ENCODE data around the gene FKRP.

FKRP gene

GRCh38 chr19:46782355-46783019 lies 36.6 kb downstream of the FKRP start:
- Histone ChIP-seq H3K9me3 (ENCODE audit: control insufficient read depth, insufficient read depth, low read length) (no peaks in the 10 kb centered on the region), H3K4me1 (ENCODE audit: control insufficient read depth, insufficient read depth, low read length) (peaks cover 13% of the 10 kb centered on the region), H3K9ac (ENCODE audit: low read depth, low read length) (no peak overlapping the region), H3K27ac (ENCODE audit: low read depth, low read length) (no peak overlapping the region), H3K4me3 (ENCODE audit: low read depth, low read length) (no peak overlapping the region), H3K27me3 (ENCODE audit: control insufficient read depth, insufficient read depth, low read length) (no peaks in the 10 kb centered on the region), H3K36me3 (ENCODE audit: control insufficient read depth, insufficient read depth, low read length) (peaks cover 76% of the 10 kb centered on the region)

GRCh38 chr19:46783670-46784069 lies 37.8 kb downstream of the FKRP start:
- H3K36me3 ChIP-seq (ENCODE audit: control insufficient read depth, insufficient read depth, low read length) = peaks cover 64% of the 10 kb centered on the region
- H3K27ac ChIP-seq (ENCODE audit: low read depth, low read length) = peak overlapping the region; percentile 90
- H3K9ac ChIP-seq (ENCODE audit: low read depth, low read length) = no peak overlapping the region
- no peaks in the 10 kb centered on the region for H3K9me3 ChIP-seq (ENCODE audit: control insufficient read depth, insufficient read depth, low read length)
- H3K4me3 ChIP-seq (ENCODE audit: low read depth, low read length) = peak overlapping the region; percentile 80
- peaks cover 13% of the 10 kb centered on the region for H3K4me1 ChIP-seq (ENCODE audit: control insufficient read depth, insufficient read depth, low read length)
- no peaks in the 10 kb centered on the region for H3K27me3 ChIP-seq (ENCODE audit: control insufficient read depth, insufficient read depth, low read length)

GRCh38 chr19:46784262-46785053 lies 38.6 kb downstream of the FKRP start:
- H3K9me3 ChIP-seq (ENCODE audit: control insufficient read depth, insufficient read depth, low read length) = no peaks in the 10 kb centered on the region
- H3K27me3 ChIP-seq (ENCODE audit: control insufficient read depth, insufficient read depth, low read length) = no peaks in the 10 kb centered on the region
- H3K36me3 ChIP-seq (ENCODE audit: control insufficient read depth, insufficient read depth, low read length) = peaks cover 58% of the 10 kb centered on the region
- peak overlapping the region; percentile 80 for H3K4me3 ChIP-seq (ENCODE audit: low read depth, low read length)
- H3K4me1 ChIP-seq (ENCODE audit: control insufficient read depth, insufficient read depth, low read length) = peaks cover 13% of the 10 kb centered on the region
- peak overlapping the region; percentile 91 for H3K9ac ChIP-seq (ENCODE audit: low read depth, low read length)
- H3K27ac ChIP-seq (ENCODE audit: low read depth, low read length) = peak overlapping the region; percentile 90

- Histone ChIP-seq H3K27ac (ENCODE audit: low read depth, low read length) (peak overlapping the region; percentile 90), H3K9ac (ENCODE audit: low read depth, low read length) (peak overlapping the region; percentile 91), H3K4me3 (ENCODE audit: low read depth, low read length) (peak overlapping the region; percentile 80), H3K27me3 (ENCODE audit: control insufficient read depth, insufficient read depth, low read length) (no peaks in the 10 kb centered on the region), H3K36me3 (ENCODE audit: control insufficient read depth, insufficient read depth, low read length) (peaks cover 51% of the 10 kb centered on the region), H3K9me3 (ENCODE audit: control insufficient read depth, insufficient read depth, low read length) (no peaks in the 10 kb centered on the region), H3K4me1 (ENCODE audit: control insufficient read depth, insufficient read depth, low read length) (peaks cover 13% of the 10 kb centered on the region)
Observed at GRCh38 chr19:46785054-46785979, 39.5 kb downstream of the FKRP start.

GRCh38 chr19:46785980-46786235 lies 40.1 kb downstream of the FKRP start:
- no peaks in the 10 kb centered on the region for H3K27me3 ChIP-seq (ENCODE audit: control insufficient read depth, insufficient read depth, low read length)
- no peaks in the 10 kb centered on the region for H3K9me3 ChIP-seq (ENCODE audit: control insufficient read depth, insufficient read depth, low read length)
- peaks cover 46% of the 10 kb centered on the region for H3K36me3 ChIP-seq (ENCODE audit: control insufficient read depth, insufficient read depth, low read length)
- peaks cover 13% of the 10 kb centered on the region for H3K4me1 ChIP-seq (ENCODE audit: control insufficient read depth, insufficient read depth, low read length)
- peak overlapping the region; percentile 92 for H3K9ac ChIP-seq (ENCODE audit: low read depth, low read length)
- H3K4me3 ChIP-seq (ENCODE audit: low read depth, low read length) = peak overlapping the region; percentile 80
- H3K27ac ChIP-seq (ENCODE audit: low read depth, low read length) = peak overlapping the region; percentile 91

- peak overlapping the region; percentile 80 for H3K4me3 ChIP-seq (ENCODE audit: low read depth, low read length)
- H3K9me3 ChIP-seq (ENCODE audit: control insufficient read depth, insufficient read depth, low read length) = no peaks in the 10 kb centered on the region
- peaks cover 41% of the 10 kb centered on the region for H3K36me3 ChIP-seq (ENCODE audit: control insufficient read depth, insufficient read depth, low read length)
- peak overlapping the region; percentile 91 for H3K27ac ChIP-seq (ENCODE audit: low read depth, low read length)
- H3K9ac ChIP-seq (ENCODE audit: low read depth, low read length) = peak overlapping the region; percentile 92
- H3K4me1 ChIP-seq (ENCODE audit: control insufficient read depth, insufficient read depth, low read length) = peaks cover 13% of the 10 kb centered on the region
- H3K27me3 ChIP-seq (ENCODE audit: control insufficient read depth, insufficient read depth, low read length) = no peaks in the 10 kb centered on the region
Observed at GRCh38 chr19:46786236-46787039, 40.6 kb downstream of the FKRP start.

- Histone ChIP-seq H3K36me3 (ENCODE audit: control insufficient read depth, insufficient read depth, low read length) (peaks cover 36% of the 10 kb centered on the region), H3K27me3 (ENCODE audit: control insufficient read depth, insufficient read depth, low read length) (no peaks in the 10 kb centered on the region), H3K27ac (ENCODE audit: low read depth, low read length) (peak overlapping the region; percentile 91), H3K4me3 (ENCODE audit: low read depth, low read length) (peak overlapping the region; percentile 80), H3K9me3 (ENCODE audit: control insufficient read depth, insufficient read depth, low read length) (no peaks in the 10 kb centered on the region), H3K9ac (ENCODE audit: low read depth, low read length) (peak overlapping the region; percentile 92), H3K4me1 (ENCODE audit: control insufficient read depth, insufficient read depth, low read length) (peaks cover 13% of the 10 kb centered on the region)
Observed at GRCh38 chr19:46787040-46787330, 41.1 kb downstream of the FKRP start.

- peak overlapping the region; percentile 91 for H3K27ac ChIP-seq (ENCODE audit: low read depth, low read length)
- peak overlapping the region; percentile 80 for H3K4me3 ChIP-seq (ENCODE audit: low read depth, low read length)
- peaks cover 29% of the 10 kb centered on the region for H3K36me3 ChIP-seq (ENCODE audit: control insufficient read depth, insufficient read depth, low read length)
- H3K27me3 ChIP-seq (ENCODE audit: control insufficient read depth, insufficient read depth, low read length) = no peaks in the 10 kb centered on the region
- peaks cover 13% of the 10 kb centered on the region for H3K4me1 ChIP-seq (ENCODE audit: control insufficient read depth, insufficient read depth, low read length)
- H3K9ac ChIP-seq (ENCODE audit: low read depth, low read length) = peak overlapping the region; percentile 92
- no peaks in the 10 kb centered on the region for H3K9me3 ChIP-seq (ENCODE audit: control insufficient read depth, insufficient read depth, low read length)
Observed at GRCh38 chr19:46787331-46788261, 41.7 kb downstream of the FKRP start.

GRCh38 chr19:46788262-46788967 lies 42.6 kb downstream of the FKRP start, which contains the start of gene SLC1A5:
SLC1A5 (minus strand) TSS chr19:46788594; CDS start chr19:46787965, 629 bp downstream.
- H3K27ac ChIP-seq (ENCODE audit: low read depth, low read length) = peak within 1 kb of the TSS; percentile 91
- peaks cover 13% of the 10 kb centered on the region for H3K4me1 ChIP-seq (ENCODE audit: control insufficient read depth, insufficient read depth, low read length)
- H3K9ac ChIP-seq (ENCODE audit: low read depth, low read length) = peak within 1 kb of the TSS; percentile 92
- H3K27me3 ChIP-seq (ENCODE audit: control insufficient read depth, insufficient read depth, low read length) = no peaks in the 10 kb centered on the region
- H3K4me3 ChIP-seq (ENCODE audit: low read depth, low read length) = peak within 1 kb of the TSS; percentile 80
- peaks cover 21% of the 10 kb centered on the region for H3K36me3 ChIP-seq (ENCODE audit: control insufficient read depth, insufficient read depth, low read length)
- H3K9me3 ChIP-seq (ENCODE audit: control insufficient read depth, insufficient read depth, low read length) = no peaks in the 10 kb centered on the region
